HG02981 (cell line): Measurements from ENCODE around the gene HSCB.
"Not testable (repeated sequence)": the region's sequence is repeated elsewhere in the genome, so short reads cannot be mapped to it uniquely, and the experiment has no call there.

Experiments
- ATAC-seq: cut with Tn5 transposase; IDR thresholded peaks from one replicate; pipeline ENCODE4 v1.9.1; 2021; ENCODE audit warnings: mild to moderate bottlenecking, moderate library complexity; ENCODE audit not compliant: unreplicated experiment

The HSCB gene

GRCh38 chr22:28737701-28738100 lies 4.1 kb upstream of the HSCB start:
- ATAC-seq: no peak

GRCh38 chr22:28738876-28739275 lies 3.0 kb upstream of the HSCB start:
- not testable (repeated sequence) for ATAC-seq

- no peak for ATAC-seq
These were observed 547 bp upstream of the HSCB start for GRCh38 chr22:28741200-28741784.

- no peak for ATAC-seq
These were observed 723 bp downstream of the HSCB start for GRCh38 chr22:28742562-28742962.

GRCh38 chr22:28743852-28744251 lies 2.0 kb downstream of the HSCB start:
- no peak for ATAC-seq

- ATAC-seq: no peak
These were observed 8.6 kb downstream of the HSCB start for GRCh38 chr22:28750471-28750881.

- ATAC-seq: not testable (repeated sequence)
These were observed 12.7 kb downstream of the HSCB start for GRCh38 chr22:28754512-28754911.

GRCh38 chr22:28759861-28760560 lies 18.2 kb downstream of the HSCB start:
- ATAC-seq: no peak

- ATAC-seq: no peak
These were observed 19.6 kb downstream of the HSCB start for GRCh38 chr22:28761449-28761755.

GRCh38 chr22:28762000-28762399 lies 20.2 kb downstream of the HSCB start:
- not testable (repeated sequence) for ATAC-seq

GRCh38 chr22:28766628-28767027 lies 24.8 kb downstream of the HSCB start:
- ATAC-seq: no peak

- ATAC-seq: no peak
These were observed 27.0 kb downstream of the HSCB start for GRCh38 chr22:28768701-28769393.

- no peak for ATAC-seq
These were observed 27.7 kb downstream of the HSCB start for GRCh38 chr22:28769394-28770085.

- ATAC-seq: no peak
These were observed 29.5 kb downstream of the HSCB start for GRCh38 chr22:28771195-28771791.

- peak; percentile 86 for ATAC-seq
These were observed 31.0 kb downstream of the HSCB start, which contains the start of gene CCDC117 for GRCh38 chr22:28772633-28773460. CCDC117 (plus strand) TSS chr22:28772695; CDS start chr22:28772850, 155 bp downstream.

- peak; percentile 6 for ATAC-seq
These were observed 31.6 kb downstream of the HSCB start for GRCh38 chr22:28773461-28773867.

GRCh38 chr22:28774378-28774777 lies 32.5 kb downstream of the HSCB start:
- no peak for ATAC-seq

- ATAC-seq: no peak
These were observed 38.0 kb downstream of the HSCB start for GRCh38 chr22:28779833-28780232.

GRCh38 chr22:28780296-28780695 lies 38.5 kb downstream of the HSCB start:
- no peak for ATAC-seq
